Measurements from ENCODE around the gene MICAL2.

The MICAL2 gene

DNA sequence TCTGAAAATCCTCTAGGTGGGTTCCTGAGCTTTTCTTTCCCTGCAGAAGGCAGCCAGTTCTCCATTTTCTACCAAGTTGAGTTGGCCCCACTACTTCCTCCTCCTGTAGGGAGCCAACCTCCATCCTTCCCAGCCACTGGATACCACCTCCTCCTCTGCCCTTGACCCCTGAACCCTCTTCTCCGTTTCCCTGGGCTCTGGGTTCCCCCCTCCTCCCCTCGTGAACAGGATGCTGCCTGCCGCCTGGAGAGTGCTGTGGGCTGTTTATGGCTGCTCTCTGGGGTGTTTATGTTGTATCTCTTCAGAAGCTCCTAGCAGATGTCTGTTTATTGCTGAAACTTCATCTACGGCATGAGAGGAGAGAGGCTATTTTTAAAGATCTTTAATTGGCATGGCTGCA, 8.6 kb downstream of the MICAL2 start:
- no peak for DNase-seq (ENCODE audit: low read depth)

DNA sequence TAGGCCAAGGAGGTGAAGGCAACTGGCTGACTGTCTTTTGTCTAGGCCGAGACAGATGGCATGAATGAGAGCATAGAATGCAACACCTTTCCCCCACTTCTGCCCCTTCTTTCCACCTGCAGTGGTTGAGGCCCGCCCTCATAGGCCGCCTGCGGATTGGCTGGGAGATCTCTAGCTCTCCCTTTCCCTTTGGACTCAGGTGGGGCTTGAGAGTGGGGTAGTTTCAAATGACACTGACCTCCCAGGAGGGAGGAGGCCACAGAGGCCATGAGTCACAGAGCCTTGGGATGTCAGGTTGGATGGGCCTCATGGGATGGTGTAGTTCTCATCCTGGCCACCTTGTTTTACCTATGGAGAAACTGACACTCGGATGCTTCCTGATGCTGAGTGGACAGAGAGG, 9.1 kb downstream of the MICAL2 start:
- DNase-seq (ENCODE audit: low read depth), result no peak

DNA sequence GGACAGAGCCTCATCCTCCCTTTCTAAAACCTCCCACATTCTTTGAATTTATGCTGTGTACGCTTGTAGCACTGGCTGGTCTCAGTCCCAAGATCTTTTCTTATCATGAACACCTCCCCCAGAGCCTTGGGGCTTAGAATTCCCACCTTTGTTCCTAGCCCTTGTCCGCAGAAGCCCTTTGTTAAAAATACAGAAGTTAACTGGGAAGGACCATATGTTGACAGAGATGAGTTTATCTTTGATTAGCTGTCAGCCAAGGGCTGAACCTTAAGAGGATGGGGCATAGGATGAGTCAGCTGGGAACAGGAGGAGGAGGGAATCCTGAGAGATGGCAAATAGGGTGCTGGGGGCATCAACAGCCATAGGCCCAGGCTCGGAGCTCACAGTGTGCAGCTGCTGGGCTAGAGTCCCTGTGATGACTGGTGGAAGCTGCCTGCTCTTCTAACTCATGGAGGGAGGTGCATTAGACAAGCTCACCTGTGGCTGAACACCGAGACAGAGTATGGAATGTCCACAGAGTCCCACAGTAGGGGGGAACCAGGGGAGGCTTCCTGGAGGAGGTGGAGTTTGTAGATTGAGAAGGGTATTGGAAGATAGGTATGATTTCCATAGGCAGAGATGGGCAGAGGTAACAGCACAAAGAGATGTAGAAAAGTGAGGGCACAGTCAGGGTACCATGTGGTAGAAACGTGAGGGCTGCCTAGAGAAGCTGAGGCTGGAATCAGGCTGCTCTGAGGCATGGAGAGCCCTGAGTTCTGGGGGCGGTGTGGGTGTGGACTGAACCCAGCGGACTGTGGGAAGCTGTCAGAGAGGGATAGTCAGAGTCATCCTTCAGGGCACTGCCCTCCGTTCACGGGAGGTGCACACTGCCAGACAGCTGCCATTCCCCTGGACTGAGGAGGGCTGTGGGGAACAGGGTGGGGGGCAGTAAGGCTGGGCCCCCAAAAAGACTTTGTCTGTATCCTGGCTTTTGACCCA, 9.9 kb downstream of the MICAL2 start:
- DNase-seq (ENCODE audit: low read depth), result no peak

DNA sequence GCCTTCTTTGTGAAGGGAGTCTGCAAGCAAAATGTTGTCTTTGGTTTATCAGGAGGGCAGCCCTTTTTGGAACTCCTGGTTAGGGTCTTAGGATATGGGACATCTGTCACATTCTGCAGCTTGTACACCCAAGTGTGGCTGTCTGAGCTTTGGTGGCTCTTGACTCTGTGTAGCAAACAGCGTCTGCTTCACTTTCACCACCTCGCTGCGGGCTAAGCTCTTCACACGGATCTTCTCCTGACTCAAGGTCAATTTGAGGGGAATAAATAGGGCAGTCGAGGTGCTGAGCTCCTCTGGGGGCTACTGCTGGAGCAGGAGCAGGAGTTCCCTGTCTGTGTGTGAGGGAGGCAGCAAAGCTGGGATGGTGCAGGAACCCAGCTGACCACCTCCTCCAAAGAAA, 10.6 kb downstream of the MICAL2 start:
- no peak for DNase-seq (ENCODE audit: low read depth)

DNA sequence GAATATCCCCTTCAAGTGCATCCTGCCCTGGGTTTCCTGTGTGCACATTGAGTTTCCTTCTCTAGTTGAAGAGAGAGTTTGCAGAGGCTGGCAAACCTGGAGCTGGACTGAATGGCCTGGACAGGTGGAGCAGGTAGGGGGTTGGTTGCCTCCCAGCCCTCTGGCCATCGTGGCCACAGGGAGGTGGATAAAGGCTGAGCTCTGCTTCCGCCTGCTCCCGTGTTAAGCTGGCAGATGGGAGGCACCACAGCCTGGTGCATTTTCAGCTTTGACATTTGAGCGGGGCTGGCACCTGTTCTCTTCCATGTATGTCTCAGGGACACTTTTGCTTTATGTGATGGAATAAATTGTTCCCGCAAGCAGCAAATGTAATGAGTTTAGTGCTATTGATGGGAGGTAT, 11.1 kb downstream of the MICAL2 start:
- DNase-seq (ENCODE audit: low read depth), result no peak

DNA sequence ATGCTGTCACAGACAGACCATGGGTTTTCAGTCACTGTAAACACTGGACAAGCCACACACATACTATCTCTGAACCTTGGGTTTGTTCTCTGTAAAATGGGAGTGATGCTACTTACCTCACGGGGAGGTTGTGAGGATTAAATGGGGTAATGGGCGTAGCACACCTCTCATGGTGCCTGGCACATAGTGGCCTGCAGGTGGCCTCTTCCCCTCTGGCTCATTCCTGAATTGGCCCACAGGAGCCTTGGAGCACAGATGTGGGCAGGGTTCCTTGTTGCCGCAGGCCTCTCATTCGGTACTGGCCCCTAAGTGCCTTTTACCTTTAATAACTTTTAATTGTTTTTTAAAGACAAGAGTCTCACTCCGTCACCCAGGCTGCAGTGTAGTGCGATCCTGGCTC, 11.7 kb downstream of the MICAL2 start:
- no peak for DNase-seq (ENCODE audit: low read depth)

DNA sequence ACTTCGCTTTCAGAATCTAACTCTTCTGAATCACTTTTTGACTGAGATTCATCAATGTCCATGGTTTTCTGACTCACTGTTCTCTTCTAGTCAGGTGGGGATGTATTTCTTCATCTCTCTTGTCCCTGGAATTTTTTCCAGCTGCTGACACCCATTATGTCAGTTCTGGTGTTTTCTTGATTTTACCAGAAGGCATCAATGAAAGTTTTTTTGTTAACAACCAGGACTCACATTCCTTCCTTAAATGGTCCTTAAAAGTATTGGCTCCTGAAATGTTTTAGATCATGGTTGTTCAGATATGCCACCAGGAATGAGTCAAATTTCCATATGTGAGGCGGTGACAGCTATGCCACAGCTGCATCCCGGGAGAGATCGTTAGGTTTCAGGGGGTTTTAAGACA, 12.9 kb downstream of the MICAL2 start:
- no peak for DNase-seq (ENCODE audit: low read depth)

DNA sequence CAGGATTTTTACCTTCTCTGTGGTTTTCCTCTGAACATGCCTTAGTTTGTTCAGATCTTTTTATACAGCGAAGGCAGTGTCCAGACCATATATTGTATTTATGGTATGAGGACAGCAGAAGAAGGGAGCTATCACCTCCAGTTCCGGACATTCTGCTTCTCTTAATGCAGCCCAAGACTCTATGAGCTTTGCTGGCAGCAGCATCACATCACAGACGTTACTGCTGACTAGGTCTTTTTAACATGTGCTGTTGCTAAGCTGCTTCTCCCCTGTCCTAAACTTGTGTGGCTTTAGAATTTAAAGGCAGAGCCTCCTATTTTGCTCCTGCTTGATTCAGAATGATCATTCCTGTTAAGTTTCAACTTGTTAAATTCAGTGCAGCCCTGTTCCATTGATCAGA, 13.4 kb downstream of the MICAL2 start:
- DNase-seq (ENCODE audit: low read depth), result no peak

DNA sequence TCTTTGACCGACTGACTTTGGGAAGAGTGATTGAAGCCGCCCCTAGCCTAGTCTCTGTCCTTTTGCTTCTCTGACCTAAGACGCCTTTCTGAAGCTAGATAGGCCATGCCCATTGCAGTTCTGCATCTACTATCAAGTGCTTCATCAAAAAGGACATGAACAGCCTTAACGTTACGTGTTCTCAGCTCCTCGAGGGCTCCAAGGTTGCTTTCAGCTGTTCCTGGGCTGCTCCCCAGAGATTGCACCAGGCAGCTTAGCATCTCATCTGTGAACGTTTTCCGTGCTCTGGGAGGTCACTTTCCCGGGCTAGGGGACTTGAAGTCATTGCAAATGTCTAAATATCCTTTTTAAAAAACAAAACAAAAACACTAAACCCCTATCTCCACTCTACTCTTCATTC, 13.9 kb downstream of the MICAL2 start:
- DNase-seq (ENCODE audit: low read depth), result no peak

DNA sequence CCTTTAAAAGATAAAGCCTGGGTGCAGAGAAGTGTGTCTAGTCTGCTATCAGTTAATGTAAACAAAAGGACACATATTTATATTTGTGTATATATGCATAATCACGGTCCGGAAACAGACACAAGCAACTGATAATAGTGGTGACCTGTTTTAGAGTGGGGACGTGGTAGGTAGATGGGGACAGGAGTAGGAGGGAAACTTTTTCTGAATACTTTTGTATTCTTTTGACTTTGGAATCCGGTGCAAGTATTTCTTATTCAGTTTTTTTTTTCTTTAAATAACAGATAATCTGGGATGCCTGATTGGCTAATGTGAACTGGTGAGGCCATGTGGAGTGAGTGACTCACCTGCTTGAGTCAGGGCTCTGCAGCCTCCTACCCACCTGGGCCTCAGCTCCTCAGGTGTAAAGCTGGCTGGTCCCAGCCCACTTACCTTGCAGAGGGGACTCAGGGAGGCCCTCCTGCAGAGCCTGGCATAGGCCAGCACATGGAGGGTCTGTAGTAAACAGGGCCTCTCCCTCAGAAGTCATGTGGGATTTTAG, 15.3 kb downstream of the MICAL2 start:
- DNase-seq (ENCODE audit: low read depth), result no peak

DNA sequence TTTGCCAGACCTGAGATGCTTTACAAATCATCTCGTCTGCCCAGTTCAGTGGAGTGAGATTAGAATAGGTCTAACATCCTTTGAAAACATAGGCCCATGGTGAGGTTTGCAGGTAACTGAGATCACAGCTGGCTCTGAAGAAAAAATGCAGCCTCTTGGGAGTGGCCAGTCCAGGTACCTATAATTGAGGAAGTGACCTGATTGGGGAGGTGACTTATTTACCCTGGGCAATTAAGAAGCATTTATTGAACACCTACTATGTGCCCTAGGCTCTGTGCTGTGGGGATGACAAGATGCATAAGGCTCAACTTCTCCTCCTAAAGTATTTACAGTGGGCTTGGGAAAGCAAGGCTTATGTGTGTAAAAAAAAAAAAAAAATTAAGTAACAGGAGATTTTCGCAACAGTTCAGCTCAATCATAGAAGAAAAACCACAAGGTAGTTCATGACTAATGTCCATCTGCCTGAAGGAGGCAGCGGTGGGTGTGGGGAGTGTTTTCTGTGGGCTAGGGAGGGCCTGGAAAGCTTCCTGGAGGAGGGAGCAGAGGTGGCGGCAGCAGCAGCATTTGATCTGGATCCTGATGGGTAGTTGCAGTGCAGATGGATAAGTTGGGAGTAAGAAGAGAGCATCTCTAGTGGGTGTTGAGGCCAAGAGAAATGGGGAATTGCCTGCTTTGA, 16.1 kb downstream of the MICAL2 start:
- DNase-seq (ENCODE audit: low read depth), result no peak

DNA sequence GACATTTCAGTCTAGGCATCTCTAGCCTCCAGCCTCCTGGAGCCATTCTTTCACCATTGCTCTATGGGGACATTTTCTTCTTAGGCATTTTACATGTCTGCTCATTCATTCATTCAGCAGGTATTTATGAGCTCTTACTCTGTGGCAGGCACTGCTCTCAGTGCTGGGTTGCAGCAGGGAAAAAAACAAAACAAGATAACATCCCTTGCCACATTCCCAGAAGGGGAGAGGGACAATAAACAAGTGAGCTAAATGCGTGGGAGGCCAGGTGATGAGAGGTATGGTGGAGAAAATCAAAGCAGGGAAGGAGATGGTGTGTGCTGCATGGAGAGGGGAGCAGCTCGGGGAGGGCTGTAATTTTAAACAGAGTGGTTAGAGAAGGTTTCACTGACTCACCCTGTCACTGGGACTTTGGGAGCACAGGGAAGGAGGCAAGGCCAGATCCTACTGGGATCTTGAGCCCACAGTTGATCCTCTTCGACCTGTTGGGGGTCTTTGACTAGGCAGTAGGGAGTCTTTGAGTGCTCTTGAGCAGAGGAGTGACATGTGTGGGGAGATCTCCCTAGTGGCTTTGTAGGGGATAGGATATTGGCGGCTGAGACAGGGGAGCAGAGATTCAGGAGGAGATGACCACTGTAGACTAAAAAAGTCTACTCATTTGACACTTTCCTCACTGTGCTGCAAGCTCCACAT, 17.0 kb downstream of the MICAL2 start:
- no peak for DNase-seq (ENCODE audit: low read depth)

DNA sequence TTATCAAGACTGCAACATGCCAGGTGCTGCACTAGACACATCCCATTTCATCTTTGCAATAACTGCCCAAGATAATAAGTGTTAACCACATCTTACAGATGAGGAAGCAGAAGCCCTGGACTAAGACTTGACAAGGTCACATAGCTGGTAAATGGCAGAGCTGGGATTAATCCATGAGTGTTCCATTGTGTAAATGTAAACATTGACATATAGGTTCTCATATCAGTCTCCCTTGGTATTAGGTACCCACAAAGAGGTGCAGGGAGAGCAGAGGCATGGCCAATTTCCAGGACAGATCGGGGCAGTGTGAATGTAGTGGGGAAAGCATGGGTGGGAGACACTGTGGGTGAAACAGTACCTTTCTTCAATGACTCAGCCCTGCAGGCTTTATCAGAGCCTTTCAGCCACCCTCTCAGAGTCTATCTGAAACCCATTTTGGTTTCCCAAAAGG, 17.9 kb downstream of the MICAL2 start:
- DNase-seq (ENCODE audit: low read depth), result no peak

DNA sequence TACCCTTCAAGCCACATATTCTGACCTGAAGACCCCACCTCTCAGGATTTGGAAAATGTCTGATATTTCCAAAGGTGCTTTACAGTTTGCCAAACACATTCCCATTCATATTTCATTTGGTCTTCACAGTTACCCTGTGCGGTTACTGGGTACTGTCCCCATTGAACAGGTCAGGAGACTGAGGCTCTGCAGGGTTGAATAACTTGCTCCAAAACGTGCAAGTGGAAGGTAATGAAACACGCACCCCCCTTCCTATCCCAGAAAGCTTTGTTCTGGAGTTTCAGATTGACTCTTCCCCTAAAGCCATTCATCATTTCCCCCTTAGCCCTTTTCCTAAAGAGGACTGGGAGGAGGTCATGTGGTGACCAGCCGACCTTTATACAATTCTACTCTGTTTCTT, 18.8 kb downstream of the MICAL2 start:
- DNase-seq (ENCODE audit: low read depth), result no peak

DNA sequence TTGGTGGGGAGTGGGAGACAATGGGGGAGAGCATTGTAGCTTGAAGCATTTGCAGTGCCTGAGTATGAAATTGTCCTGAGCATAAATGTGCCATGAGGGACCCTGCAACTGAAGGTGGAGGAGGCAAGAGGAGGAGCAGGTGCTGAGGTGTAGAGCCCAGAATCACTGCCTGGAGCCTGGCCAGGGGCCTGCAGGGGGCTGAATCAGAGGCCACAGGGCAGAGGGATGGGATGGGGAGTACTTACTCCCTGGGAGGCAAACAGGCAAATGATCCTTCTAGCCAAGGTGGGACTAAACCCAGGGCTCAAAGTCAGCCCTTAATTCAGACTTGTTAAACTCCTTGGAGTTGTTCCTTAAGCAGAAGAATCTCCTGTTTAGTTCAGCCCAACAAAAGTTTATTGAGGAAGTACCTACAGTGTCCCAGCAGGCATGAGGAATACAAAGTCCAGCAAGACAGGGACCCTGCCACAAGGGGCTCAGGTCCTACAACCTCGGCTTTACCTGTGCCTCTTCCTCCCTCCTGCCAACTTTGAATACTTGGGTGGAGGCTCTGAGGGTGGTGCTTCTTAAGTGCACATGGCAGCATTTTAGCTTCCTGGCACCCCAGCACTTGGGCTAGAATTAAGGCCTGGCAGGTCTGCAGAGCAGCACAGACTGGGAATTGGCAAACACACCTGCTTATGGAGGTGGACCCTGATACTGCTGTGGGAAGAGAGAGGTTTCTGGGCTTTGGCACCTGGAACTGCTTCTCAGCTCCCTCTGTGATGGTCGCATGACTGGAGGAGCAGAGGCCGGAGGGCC, 20.0 kb downstream of the MICAL2 start:
- DNase-seq (ENCODE audit: low read depth), result no peak

DNA sequence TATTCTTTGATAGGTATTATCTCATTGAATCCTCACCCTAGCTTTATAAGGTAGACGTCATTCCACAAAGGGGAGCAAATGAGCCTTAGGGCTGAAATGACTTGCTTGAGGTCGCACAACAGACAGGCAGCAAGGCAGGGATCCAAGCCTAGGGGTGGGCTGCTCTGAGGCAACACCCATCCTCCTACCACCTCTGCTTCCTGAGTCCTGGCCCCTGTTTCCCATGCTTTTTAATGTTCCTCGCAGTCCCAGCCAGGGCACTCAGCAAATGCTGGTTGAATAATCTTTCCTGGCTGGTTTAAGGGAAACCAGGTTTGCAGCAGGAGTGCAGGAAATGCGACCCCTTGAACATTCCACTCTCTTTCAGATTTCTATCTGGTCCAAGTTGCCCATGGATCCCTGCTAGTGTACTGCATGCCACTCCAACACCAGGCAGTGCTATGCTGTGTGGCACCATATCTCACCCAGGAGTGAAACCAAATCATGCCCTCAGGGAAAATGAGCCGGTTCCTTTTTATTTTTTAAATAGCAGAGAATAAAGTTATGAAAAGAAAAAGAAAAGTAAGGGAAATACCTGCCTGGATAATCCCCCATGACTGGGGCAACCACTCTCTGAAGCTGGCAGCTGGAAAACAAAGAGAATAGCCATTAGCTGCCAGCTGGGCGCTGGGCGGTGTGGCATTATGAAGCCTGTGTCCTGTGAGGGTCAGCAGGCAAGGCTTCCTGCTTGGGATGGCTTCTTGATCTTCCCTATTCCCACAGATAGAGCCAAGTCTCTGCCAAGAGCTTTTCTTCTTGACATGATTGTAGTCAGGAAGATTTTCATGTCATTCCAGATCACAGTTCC, 21.8 kb downstream of the MICAL2 start:
- no peak for DNase-seq (ENCODE audit: low read depth)

DNA sequence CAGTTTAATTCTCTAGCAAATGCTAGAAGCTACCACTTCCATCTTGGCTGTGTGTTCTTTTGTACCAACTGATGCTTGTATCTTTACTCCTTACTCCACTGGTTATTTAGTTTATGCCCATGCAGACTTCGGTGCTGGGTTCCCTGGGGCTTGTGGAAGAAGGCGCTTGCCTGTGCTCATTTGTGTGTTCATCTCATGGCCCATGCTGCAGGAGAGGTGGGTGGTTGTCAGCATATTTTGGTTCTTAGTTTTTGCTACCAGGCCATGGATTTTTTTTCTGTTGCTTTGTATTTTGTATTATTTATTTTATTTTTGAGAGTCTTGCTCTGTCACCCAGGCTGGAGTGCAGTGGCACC, 22.4 kb downstream of the MICAL2 start:
- DNase-seq (ENCODE audit: low read depth), result no peak

DNA sequence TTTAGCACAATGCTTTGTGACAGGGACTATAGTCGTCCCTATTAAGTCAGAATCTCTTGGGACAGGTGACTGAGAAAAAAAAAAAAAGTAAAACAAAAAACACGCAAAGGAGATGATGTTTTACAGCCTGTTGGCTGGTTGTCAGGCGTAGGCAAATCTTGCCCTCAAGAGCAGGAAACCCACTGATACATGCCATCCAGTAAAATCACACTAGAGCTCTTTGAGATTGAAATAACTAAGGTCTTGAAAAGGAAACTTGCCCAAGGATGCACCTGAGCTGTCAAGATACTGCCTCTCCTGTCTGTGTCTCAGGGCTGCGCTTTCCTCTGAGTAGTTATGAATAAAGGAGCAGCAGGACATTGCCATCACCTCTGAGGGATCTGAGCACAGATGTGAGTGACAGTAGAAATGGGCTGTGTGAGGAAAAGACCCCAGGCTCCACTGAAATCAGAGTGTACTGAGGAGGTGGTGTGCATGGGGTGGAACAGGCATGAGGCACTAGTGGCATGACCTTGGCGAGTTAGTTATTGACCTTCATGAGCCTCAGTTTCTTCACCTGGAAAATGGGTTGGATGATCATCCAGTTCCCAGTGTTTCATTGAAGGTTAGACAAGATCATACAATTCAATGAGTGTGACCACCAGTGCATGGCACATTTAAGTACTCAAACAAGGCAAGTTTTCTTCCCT, 23.3 kb downstream of the MICAL2 start:
- no peak for DNase-seq (ENCODE audit: low read depth)

DNA sequence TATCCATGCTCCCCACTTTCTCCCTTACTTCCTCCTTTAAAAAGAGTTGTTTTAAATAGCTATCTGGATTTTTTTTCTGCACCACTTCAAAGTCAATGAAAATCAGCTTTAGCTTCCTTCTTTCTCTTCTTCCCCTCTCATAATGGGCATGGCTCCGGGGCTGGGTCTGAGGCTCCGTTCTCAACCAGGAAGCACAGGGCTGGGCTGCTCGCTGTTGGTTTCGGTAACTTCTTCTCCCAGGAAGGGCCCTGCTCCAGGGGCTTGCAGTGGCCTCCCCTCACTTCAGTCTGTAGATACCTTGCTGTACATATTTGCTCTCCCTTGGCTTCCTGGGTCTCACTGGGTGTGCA, 23.8 kb downstream of the MICAL2 start:
- no peak for DNase-seq (ENCODE audit: low read depth)

DNA sequence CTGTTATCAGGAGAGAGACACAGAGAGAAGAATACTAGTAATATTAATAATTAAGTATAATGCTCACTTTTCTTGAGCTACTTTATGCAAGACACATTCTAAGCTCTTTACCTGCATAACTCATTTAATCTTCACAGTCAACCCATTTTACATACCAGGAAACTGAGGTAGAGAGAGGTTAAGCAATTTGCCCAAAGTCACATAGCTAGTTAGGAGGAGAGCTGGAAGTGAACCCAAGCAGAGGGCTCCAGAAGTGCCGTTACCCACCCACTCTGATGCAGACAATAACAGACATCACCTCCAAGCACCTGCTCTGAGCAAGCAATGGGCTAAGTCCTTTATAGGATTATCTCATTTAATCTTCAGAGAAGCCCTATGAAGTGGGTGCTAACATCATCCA, 24.8 kb downstream of the MICAL2 start:
- no peak for DNase-seq (ENCODE audit: low read depth)

All from HS-27A (cell line).